B cell (primary cell): ENCODE data around the gene FTH1. TPM values are rescaled to one million over a fixed set of nuclear protein-coding genes. Genes with fewer than 3 reads are reported as not detected.

Experiments used
- ATAC-seq: fragments of 200-7000 bp; cut with Tn5 transposase; one replicate; pipeline ENCODE4 v1.10.0; 2021; ENCODE audit warnings: low read depth, mild to moderate bottlenecking, moderate number of reproducible peaks, moderate library complexity
- CTCF ChIA-PET: fragments of 350-600 bp; sonication (Branson Sonifier 250); formaldehyde crosslinking; loops from one replicate; lab custom pipeline; 2021; ENCODE audit warnings: antibody characterized with exemption, inconsistent platforms; lab: Charles Lee
- POLR2A ChIA-PET: fragments of 350-600 bp; sonication (Branson Sonifier 250); formaldehyde crosslinking; loops from one replicate; lab custom pipeline; 2021; ENCODE audit warnings: antibody characterized with exemption; lab: Charles Lee
- DNase-seq: peaks from one replicate; pipeline ENCODE4 v3.0.0; 2013
- H2AFZ ChIP-seq: 2 replicates; pipeline ENCODE4 v1.6.1; 2012; ENCODE audit warnings: mild to moderate bottlenecking, low read depth, low read length; ENCODE audit not compliant: insufficient read depth, poor library complexity, severe bottlenecking
- H3K27ac ChIP-seq, 2 donors: 1 replicate in 1 of 2; 2 replicates in 1 of 2; pipeline ENCODE4 v1.5.1; 2012 to 2013; ENCODE audit warnings: low read length in 2 of 2, mild to moderate bottlenecking in 2 of 2, moderate library complexity in 1 of 2
- H3K27me3 ChIP-seq, 4 experiments: fragments of 200-600 bp in 1 of 4; sonication (generic) in 1 of 4; replicated peaks in 1 of 4; 1 replicate in 2 of 4; 2 replicates in 2 of 4; pipeline versions ENCODE4 v1.6.1 to v1.7.0; 2013 to 2016; ENCODE audit warnings: low read length in 3 of 4, mild to moderate bottlenecking in 2 of 4, mixed read lengths in 1 of 4, moderate library complexity in 1 of 4; ENCODE audit not compliant: insufficient read depth in 4 of 4, control insufficient read depth in 3 of 4; ENCODE audit errors: control extremely low read depth in 1 of 4
- H3K36me3 ChIP-seq, 2 experiments: replicated peaks in 1 of 2; 1 replicate in 1 of 2; 2 replicates in 1 of 2; pipeline versions ENCODE4 v1.6.1 to v1.7.1; 2013; ENCODE audit warnings: low read length in 1 of 2; ENCODE audit not compliant: insufficient read depth in 2 of 2, control insufficient read depth in 1 of 2; ENCODE audit errors: control extremely low read depth in 1 of 2, extremely low read depth in 1 of 2
- H3K4me1 ChIP-seq, 2 donors: fragments of 200-600 bp in 1 of 2; sonication (generic) in 1 of 2; 1 replicate in 1 of 2; 2 replicates in 1 of 2; pipeline versions ENCODE4 v1.5.1 to v1.6.1; 2013 to 2017; ENCODE audit warnings: low read length in 2 of 2; ENCODE audit not compliant: control insufficient read depth in 2 of 2, insufficient read depth in 2 of 2
- H3K4me2 ChIP-seq: replicated peaks from 2 replicates; pipeline ENCODE3; 2012; ENCODE audit warnings: mild to moderate bottlenecking, low read depth, low read length; ENCODE audit not compliant: poor library complexity, severe bottlenecking
- H3K4me3 ChIP-seq, 5 experiments: fragments of 200-600 bp in 1 of 5; sonication (generic) in 1 of 5; 1 replicate in 3 of 5; 2 replicates in 2 of 5; pipeline versions ENCODE4 v1.5.1 to v1.7.0; 2011 to 2016; ENCODE audit warnings: low read length in 4 of 5, mild to moderate bottlenecking in 4 of 5, low read depth in 2 of 5, control low read depth in 1 of 5, moderate library complexity in 1 of 5; ENCODE audit not compliant: insufficient read depth in 1 of 5; ENCODE audit errors: control extremely low read depth in 1 of 5, extremely low read depth in 1 of 5
- H3K79me2 ChIP-seq: fragments of 200-600 bp; sonication (generic); one replicate; pipeline ENCODE4 v1.6.0; 2016; ENCODE audit warnings: low read length; ENCODE audit not compliant: control insufficient read depth, insufficient read depth
- H3K9ac ChIP-seq: fragments of 200-600 bp; sonication (generic); 2 replicates; pipeline ENCODE4 v1.6.1; 2017; ENCODE audit warnings: mild to moderate bottlenecking, low read length, moderate library complexity
- H3K9me3 ChIP-seq, 3 donors: one replicate each; pipeline versions ENCODE4 v1.6.1 to v1.7.1; 2013; ENCODE audit warnings: low read length in 2 of 3; ENCODE audit not compliant: control insufficient read depth in 2 of 3, insufficient read depth in 1 of 3; ENCODE audit errors: control extremely low read depth in 1 of 3
- H4K20me1 ChIP-seq: 2 replicates; pipeline ENCODE4 v1.6.0; 2012; ENCODE audit warnings: mild to moderate bottlenecking, low read length; ENCODE audit not compliant: insufficient read depth, control insufficient read depth, poor library complexity, severe bottlenecking
- H3K27ac Mint-ChIP-seq: one replicate; pipeline ENCODE4 v1.8.0; 2021; ENCODE audit warnings: mixed read lengths
- H3K27me3 Mint-ChIP-seq: one replicate; pipeline ENCODE4 v1.8.0; 2021; ENCODE audit warnings: mixed read lengths
- H3K4me1 Mint-ChIP-seq: one replicate; pipeline ENCODE4 v1.8.0; 2021; ENCODE audit warnings: mixed read lengths
- H3K4me3 Mint-ChIP-seq: one replicate; pipeline ENCODE4 v1.8.0; 2021; ENCODE audit warnings: mixed read lengths
- H3K9me3 Mint-ChIP-seq: one replicate; pipeline ENCODE4 v1.8.0; 2022; ENCODE audit warnings: mixed read lengths; ENCODE audit not compliant: insufficient read depth
- CTCF ChIP-seq: fragments of 200-600 bp; IDR thresholded peaks from one replicate; pipeline ENCODE4 v1.8.0; 2022; ENCODE audit warnings: antibody characterized with exemption, mild to moderate bottlenecking
- EZH2 ChIP-seq: IDR thresholded peaks from 2 replicates; pipeline ENCODE4 v1.6.1; 2012; ENCODE audit warnings: borderline replicate concordance, low read depth, mild to moderate bottlenecking, moderate library complexity, low read length; ENCODE audit not compliant: insufficient read depth, poor library complexity, severe bottlenecking
- WGBS: methylation state at CpG from one replicate; pipeline ENCODE4 v1.1.5; 2013; ENCODE audit warnings: missing lambda C conversion rate; ENCODE audit not compliant: insufficient coverage; 5-methylcytosine and 5-hydroxymethylcytosine counted together
- intact Hi-C: fragments of 100-400 bp; cut with micrococcal nuclease; formaldehyde crosslinking; loops from one replicate; pipeline ENCODE4 v1.10.0; 2022
- polyA plus RNA-seq: library from polyadenylated mRNA; depleted of rRNA; stranded (reverse); fragments of >200 nt; gene quantifications from 2 replicates; pipeline ENCODE4 v1.2.3, GENCODE V29; 2012
- total RNA-seq, 2 donors: library from RNA; stranded (reverse); fragments of 120-200 nt in 1 of 2; gene quantifications; 1 replicate in 1 of 2; 2 replicates in 1 of 2; pipeline versions ENCODE4 v1.2.3 to v1.2.4, GENCODE V29; 2013 to 2022

The FTH1 gene
- total and polyA plus RNA-seq, 2 donors (not counting 1 experiment from before 2014, with no cell fraction given): 1,136 to 1,314 TPM

GRCh38 chr11:61950035-61950547, 17.3 kb downstream of the FTH1 start, which contains the start of gene BEST1:
TSS of gene BEST1 (plus strand) at chr11:61950351. CDS start at chr11:61951807, 1,456 bp downstream.
- no peaks in the 10 kb centered on the region for H3K36me3 ChIP-seq
- no peak within 1 kb of the TSS for H3K27ac ChIP-seq
- WGBS: 94% methylated on average over 8 of the region's 8 CpGs
- peaks cover 4% of the 10 kb centered on the region for H3K27me3 Mint-ChIP-seq
- H3K27me3 ChIP-seq: peaks cover 0 to 11% (median 6%) of the 10 kb centered on the region in 4 experiments
- H3K4me3 ChIP-seq: no peak within 1 kb of the TSS
- CTCF ChIA-PET: interaction anchor here (1.3 to 10.2 kb wide), 8 partner anchors 12 to 158 kb away, joined by 3 to 217 read pairs (median 78); no protein-coding TSS in a partner anchor
- POLR2A ChIA-PET: interaction anchor here (1.3 kb wide), 1 partner anchor 18 kb away, joined by 10 read pairs; the partner anchor contains the start of gene FTH1
- H3K27ac Mint-ChIP-seq: no peak within 1 kb of the TSS
- H3K4me1 Mint-ChIP-seq: peaks cover 12% of the 10 kb centered on the region
- H3K9ac ChIP-seq: no peak within 1 kb of the TSS
- H3K4me3 Mint-ChIP-seq: no peak within 1 kb of the TSS
- H3K9me3 ChIP-seq: peaks cover 0 to 6% (median 0%) of the 10 kb centered on the region in 3 donors
- ATAC-seq: no peak
- no peaks in the 10 kb centered on the region for H4K20me1 ChIP-seq
- DNase-seq: no peak
- no peak within 1 kb of the TSS for H3K4me2 ChIP-seq
- TF ChIP-seq EZH2 (no peak), CTCF (no peak)
- intact Hi-C loops: no loop called here
- peaks cover 13 to 14% of the 10 kb centered on the region in 2 donors for H3K4me1 ChIP-seq
- no peaks in the 10 kb centered on the region for H3K9me3 Mint-ChIP-seq
- H2AFZ ChIP-seq: no peak within 1 kb of the TSS
- no peaks in the 10 kb centered on the region for H3K79me2 ChIP-seq
